PC-9 (cell line): Measurements from ENCODE around the gene EXOSC6.

Experiments used
- EZH2 ChIP-seq: fragments of 200-600 bp; sonication (generic); IDR thresholded peaks from 2 replicates; pipeline ENCODE4 v1.8.0; 2017; ENCODE audit warnings: antibody characterized with exemption, low read depth
- TF ChIP-seq, protein P1 (sequence below): fragments of 200-600 bp; sonication (generic); conservative IDR thresholded peaks from 2 replicates; pipeline ENCODE4 v1.6.1; 2017; ENCODE audit warnings: mixed run types, antibody characterized with exemption, mild to moderate bottlenecking, moderate library complexity

DNA sequence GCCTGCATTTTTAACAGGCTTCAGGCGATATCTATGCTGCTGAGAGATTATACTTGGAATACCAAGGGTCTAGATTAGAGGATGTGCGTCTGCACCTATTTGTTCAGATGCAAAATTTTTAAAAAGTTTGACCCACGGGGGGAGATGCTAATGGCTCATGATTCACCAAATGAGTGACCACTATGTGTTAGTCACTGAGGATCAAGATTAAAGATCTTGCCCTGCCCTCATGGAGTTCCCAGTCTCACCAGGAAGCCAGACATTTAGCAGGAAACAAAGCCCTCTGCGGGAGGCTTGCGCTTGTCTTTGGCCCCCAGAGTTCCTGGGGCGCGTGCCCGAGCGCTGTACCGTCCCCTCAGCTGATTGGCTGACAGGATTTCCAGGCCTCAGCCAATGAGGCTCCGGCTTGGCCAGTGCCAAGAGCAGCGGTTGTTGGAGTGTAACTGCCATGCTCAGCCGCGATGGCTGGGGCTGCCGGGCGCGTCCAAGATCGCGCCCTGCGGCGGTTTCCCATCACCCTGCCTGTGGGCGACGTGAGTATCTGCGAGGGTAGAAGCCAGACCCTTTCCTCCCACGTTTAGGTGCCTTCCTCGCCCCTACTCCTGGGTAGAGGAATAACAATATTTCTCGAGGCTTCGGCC is 42.8 kb upstream of the EXOSC6 start:
- TF ChIP-seq, protein P1, sequence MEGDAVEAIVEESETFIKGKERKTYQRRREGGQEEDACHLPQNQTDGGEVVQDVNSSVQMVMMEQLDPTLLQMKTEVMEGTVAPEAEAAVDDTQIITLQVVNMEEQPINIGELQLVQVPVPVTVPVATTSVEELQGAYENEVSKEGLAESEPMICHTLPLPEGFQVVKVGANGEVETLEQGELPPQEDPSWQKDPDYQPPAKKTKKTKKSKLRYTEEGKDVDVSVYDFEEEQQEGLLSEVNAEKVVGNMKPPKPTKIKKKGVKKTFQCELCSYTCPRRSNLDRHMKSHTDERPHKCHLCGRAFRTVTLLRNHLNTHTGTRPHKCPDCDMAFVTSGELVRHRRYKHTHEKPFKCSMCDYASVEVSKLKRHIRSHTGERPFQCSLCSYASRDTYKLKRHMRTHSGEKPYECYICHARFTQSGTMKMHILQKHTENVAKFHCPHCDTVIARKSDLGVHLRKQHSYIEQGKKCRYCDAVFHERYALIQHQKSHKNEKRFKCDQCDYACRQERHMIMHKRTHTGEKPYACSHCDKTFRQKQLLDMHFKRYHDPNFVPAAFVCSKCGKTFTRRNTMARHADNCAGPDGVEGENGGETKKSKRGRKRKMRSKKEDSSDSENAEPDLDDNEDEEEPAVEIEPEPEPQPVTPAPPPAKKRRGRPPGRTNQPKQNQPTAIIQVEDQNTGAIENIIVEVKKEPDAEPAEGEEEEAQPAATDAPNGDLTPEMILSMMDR, result no peak
- no peak for TF ChIP-seq EZH2
